ENCODE results near the gene CYP4V2. TPM values are rescaled to one million over a fixed set of nuclear protein-coding genes. Genes with fewer than 3 reads are reported as not detected.

The CYP4V2 gene
- total RNA-seq, 1 donor from 2014 or later = 9.1 TPM

DNA sequence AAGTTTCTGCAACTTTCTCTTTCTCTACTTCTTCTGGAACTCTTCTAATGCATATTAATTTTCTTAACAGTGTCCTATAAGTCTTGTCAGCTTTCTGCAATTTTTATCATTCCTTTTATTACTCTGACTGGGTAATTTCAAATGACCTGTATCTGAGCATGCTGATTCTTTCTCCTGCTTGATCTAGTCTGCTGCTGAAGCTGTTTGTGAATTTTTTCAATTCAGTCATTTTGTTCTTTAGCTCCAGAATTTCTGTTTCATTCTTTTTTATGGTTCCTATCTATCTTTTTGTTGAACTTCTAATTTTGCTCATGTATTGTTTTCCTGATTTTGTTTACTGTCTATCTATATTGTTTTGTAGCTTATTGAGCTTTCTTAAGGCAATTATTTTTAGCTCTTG is 34.5 kb downstream of the CYP4V2 start:
- Histone ChIP-seq H3K4me1 (ENCODE audit: insufficient read depth, low read length) (no peaks in the 10 kb centered on the region), H3K9ac (ENCODE audit: low read length) (no peak overlapping the region), H3K4me2 (ENCODE audit: low read length) (no peak overlapping the region), H3K36me3 (ENCODE audit: insufficient read depth, low read length) (no peaks in the 10 kb centered on the region), H3K27me3 (ENCODE audit: insufficient read depth, low read length) (no peaks in the 10 kb centered on the region), H2AFZ (ENCODE audit: low read depth, low read length) (no peak overlapping the region), H3K9me3 (ENCODE audit: insufficient read depth, low read depth, low read length) (no peaks in the 10 kb centered on the region), H3K4me3 (ENCODE audit: insufficient read depth, low read depth, low read length) (no peak overlapping the region), H4K20me1 (ENCODE audit: insufficient read depth, low read length) (no peaks in the 10 kb centered on the region), H3K79me2 (ENCODE audit: insufficient read depth, low read length) (no peaks in the 10 kb centered on the region), H3K27ac (ENCODE audit: low read depth, low read length) (no peak overlapping the region)
- no peak for DNase-seq (ENCODE audit: low read depth)
- peaks cover 2% of the 10 kb centered on the region for H3K36me3 Mint-ChIP-seq (ENCODE audit: low read depth, unreplicated experiment)
- H3K27ac Mint-ChIP-seq (ENCODE audit: unreplicated experiment) = no peak overlapping the region
- FAIRE-seq = no peak
- H3K4me1 Mint-ChIP-seq (ENCODE audit: low read depth, unreplicated experiment) = no peaks in the 10 kb centered on the region
- H3K27me3 Mint-ChIP-seq (ENCODE audit: low read depth, unreplicated experiment) = no peaks in the 10 kb centered on the region
- H3K9me3 Mint-ChIP-seq (ENCODE audit: unreplicated experiment) = peaks cover 24% of the 10 kb centered on the region
- TF ChIP-seq, protein P1, sequence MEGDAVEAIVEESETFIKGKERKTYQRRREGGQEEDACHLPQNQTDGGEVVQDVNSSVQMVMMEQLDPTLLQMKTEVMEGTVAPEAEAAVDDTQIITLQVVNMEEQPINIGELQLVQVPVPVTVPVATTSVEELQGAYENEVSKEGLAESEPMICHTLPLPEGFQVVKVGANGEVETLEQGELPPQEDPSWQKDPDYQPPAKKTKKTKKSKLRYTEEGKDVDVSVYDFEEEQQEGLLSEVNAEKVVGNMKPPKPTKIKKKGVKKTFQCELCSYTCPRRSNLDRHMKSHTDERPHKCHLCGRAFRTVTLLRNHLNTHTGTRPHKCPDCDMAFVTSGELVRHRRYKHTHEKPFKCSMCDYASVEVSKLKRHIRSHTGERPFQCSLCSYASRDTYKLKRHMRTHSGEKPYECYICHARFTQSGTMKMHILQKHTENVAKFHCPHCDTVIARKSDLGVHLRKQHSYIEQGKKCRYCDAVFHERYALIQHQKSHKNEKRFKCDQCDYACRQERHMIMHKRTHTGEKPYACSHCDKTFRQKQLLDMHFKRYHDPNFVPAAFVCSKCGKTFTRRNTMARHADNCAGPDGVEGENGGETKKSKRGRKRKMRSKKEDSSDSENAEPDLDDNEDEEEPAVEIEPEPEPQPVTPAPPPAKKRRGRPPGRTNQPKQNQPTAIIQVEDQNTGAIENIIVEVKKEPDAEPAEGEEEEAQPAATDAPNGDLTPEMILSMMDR (IDR thresholded peaks at IDR 0.05; ENCODE audit: insufficient read depth, low read depth, low read length) = no peak
- no peak for TF ChIP-seq EZH2 (IDR thresholded peaks at IDR 0.05; ENCODE audit: insufficient read depth, low read length)
- H3K4me3 Mint-ChIP-seq (ENCODE audit: unreplicated experiment) = no peak overlapping the region

DNA sequence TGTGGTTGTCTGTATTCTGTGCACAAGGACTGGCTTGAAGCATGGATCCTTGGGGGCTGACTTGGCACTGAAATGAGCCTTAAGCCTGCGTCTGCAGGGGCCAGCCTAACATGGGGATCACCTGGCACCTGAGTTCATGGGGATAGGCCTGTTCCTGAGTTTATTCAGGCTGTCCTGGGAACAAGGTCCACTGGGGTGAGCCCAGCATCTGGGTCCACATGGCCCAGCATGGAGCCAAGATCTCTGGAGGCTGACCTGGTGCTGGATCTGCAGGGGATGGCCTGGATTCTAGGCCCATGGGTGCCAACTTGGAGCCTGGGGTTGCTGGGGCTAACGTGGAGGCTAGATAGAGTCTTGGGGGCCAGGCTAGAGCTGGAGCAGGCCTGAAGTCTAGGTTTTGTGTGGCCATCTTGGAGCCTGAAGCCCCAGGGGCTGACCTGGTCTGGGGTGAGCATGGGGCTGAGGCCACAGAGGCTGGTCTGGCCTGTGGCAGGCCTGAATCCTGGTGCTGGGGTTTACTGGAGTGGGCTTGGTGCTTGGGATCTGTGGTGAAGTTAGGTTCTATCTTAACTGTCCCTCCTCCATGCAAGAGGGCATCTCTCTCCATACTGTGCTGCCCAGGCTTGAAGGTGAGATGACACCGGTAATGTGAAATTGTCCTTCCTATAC is 35.3 kb downstream of the CYP4V2 start:
- H3K4me1 Mint-ChIP-seq (ENCODE audit: low read depth, unreplicated experiment) = no peaks in the 10 kb centered on the region
- Histone ChIP-seq H3K4me2 (ENCODE audit: low read length) (no peak overlapping the region), H3K27me3 (ENCODE audit: insufficient read depth, low read length) (no peaks in the 10 kb centered on the region), H3K4me1 (ENCODE audit: insufficient read depth, low read length) (no peaks in the 10 kb centered on the region), H3K27ac (ENCODE audit: low read depth, low read length) (no peak overlapping the region), H3K9me3 (ENCODE audit: insufficient read depth, low read depth, low read length) (no peaks in the 10 kb centered on the region), H4K20me1 (ENCODE audit: insufficient read depth, low read length) (no peaks in the 10 kb centered on the region), H3K36me3 (ENCODE audit: insufficient read depth, low read length) (no peaks in the 10 kb centered on the region), H2AFZ (ENCODE audit: low read depth, low read length) (no peak overlapping the region), H3K79me2 (ENCODE audit: insufficient read depth, low read length) (no peaks in the 10 kb centered on the region), H3K9ac (ENCODE audit: low read length) (no peak overlapping the region), H3K4me3 (ENCODE audit: insufficient read depth, low read depth, low read length) (no peak overlapping the region)
- TF ChIP-seq, protein P1 (IDR thresholded peaks at IDR 0.05; ENCODE audit: insufficient read depth, low read depth, low read length) = no peak
- no peak for TF ChIP-seq EZH2 (IDR thresholded peaks at IDR 0.05; ENCODE audit: insufficient read depth, low read length)
- H3K27me3 Mint-ChIP-seq (ENCODE audit: low read depth, unreplicated experiment) = no peaks in the 10 kb centered on the region
- H3K4me3 Mint-ChIP-seq (ENCODE audit: unreplicated experiment) = no peak overlapping the region
- H3K9me3 Mint-ChIP-seq (ENCODE audit: unreplicated experiment) = peaks cover 24% of the 10 kb centered on the region
- peaks cover 2% of the 10 kb centered on the region for H3K36me3 Mint-ChIP-seq (ENCODE audit: low read depth, unreplicated experiment)
- DNase-seq (ENCODE audit: low read depth) = no peak
- no peak for FAIRE-seq
- no peak overlapping the region for H3K27ac Mint-ChIP-seq (ENCODE audit: unreplicated experiment)

- H3K79me2 ChIP-seq (ENCODE audit: insufficient read depth, low read length) = no peaks in the 10 kb centered on the region
- no peaks in the 10 kb centered on the region for H3K9me3 ChIP-seq (ENCODE audit: insufficient read depth, low read depth, low read length)
- H3K27ac Mint-ChIP-seq (ENCODE audit: unreplicated experiment) = no peak within 1 kb of the TSS
- H4K20me1 ChIP-seq (ENCODE audit: insufficient read depth, low read length) = no peaks in the 10 kb centered on the region
- peaks cover 2% of the 10 kb centered on the region for H3K36me3 Mint-ChIP-seq (ENCODE audit: low read depth, unreplicated experiment)
- no peak for FAIRE-seq
- no peaks in the 10 kb centered on the region for H3K36me3 ChIP-seq (ENCODE audit: insufficient read depth, low read length)
- no peaks in the 10 kb centered on the region for H3K27me3 ChIP-seq (ENCODE audit: insufficient read depth, low read length)
- no peak for TF ChIP-seq EZH2 (IDR thresholded peaks at IDR 0.05; ENCODE audit: insufficient read depth, low read length)
- TF ChIP-seq, protein P1 (IDR thresholded peaks at IDR 0.05; ENCODE audit: insufficient read depth, low read depth, low read length) = no peak
- H3K9ac ChIP-seq (ENCODE audit: low read length) = no peak within 1 kb of the TSS
- no peak for DNase-seq (ENCODE audit: low read depth)
- H3K4me3 ChIP-seq (ENCODE audit: insufficient read depth, low read depth, low read length) = no peak within 1 kb of the TSS
- no peak within 1 kb of the TSS for H3K4me2 ChIP-seq (ENCODE audit: low read length)
- H3K27ac ChIP-seq (ENCODE audit: low read depth, low read length) = no peak within 1 kb of the TSS
- no peak within 1 kb of the TSS for H3K4me3 Mint-ChIP-seq (ENCODE audit: unreplicated experiment)
- no peaks in the 10 kb centered on the region for H3K4me1 ChIP-seq (ENCODE audit: insufficient read depth, low read length)
- H2AFZ ChIP-seq (ENCODE audit: low read depth, low read length) = no peak within 1 kb of the TSS
- H3K9me3 Mint-ChIP-seq (ENCODE audit: unreplicated experiment) = peaks cover 24% of the 10 kb centered on the region
- no peaks in the 10 kb centered on the region for H3K4me1 Mint-ChIP-seq (ENCODE audit: low read depth, unreplicated experiment)
- no peaks in the 10 kb centered on the region for H3K27me3 Mint-ChIP-seq (ENCODE audit: low read depth, unreplicated experiment)
Observed at GRCh38 chr4:186227221-186227620, 35.9 kb downstream of the CYP4V2 start, which contains the start of gene KLKB1. KLKB1 (plus strand) TSS chr4:186227507; CDS start chr4:186228196, 689 bp downstream.
